OCI-LY7 (cell line): ENCODE results near the gene MACIR. TPM values are rescaled to one million over a fixed set of nuclear protein-coding genes. Genes with fewer than 3 reads are reported as not detected.

Experiments used
- BruUV-seq: library from RNA; stranded (reverse); fragments of 400-500 nt; replicated peaks from 2 replicates; lab custom pipeline; 2021; lab: Mats Ljungman, UMichigan
- CTCF ChIA-PET: fragments of 300-600 bp; sonication (Branson Sonifier 250); formaldehyde crosslinking; loops from one replicate; lab custom pipeline; 2022; ENCODE audit warnings: antibody characterized with exemption; ENCODE audit not compliant: unreplicated experiment; lab: Charles Lee
- POLR2A ChIA-PET: fragments of 300-600 bp; sonication (Branson Sonifier 250); formaldehyde crosslinking; loops from one replicate; lab custom pipeline; 2022; ENCODE audit warnings: antibody characterized with exemption; lab: Charles Lee
- DNase-seq: peaks from one replicate; pipeline ENCODE4 v3.0.0-alpha.2; 2015; ENCODE audit warnings: low spot score
- H2AFZ ChIP-seq: fragments of 200-600 bp; sonication (generic), shearing (Covaris generic); 2 replicates; pipeline ENCODE4 v1.6.1; 2014; ENCODE audit warnings: mild to moderate bottlenecking, antibody characterized with exemption, low read length, moderate library complexity
- H3K27ac ChIP-seq: fragments of 200-600 bp; sonication (generic); 2 replicates; pipeline ENCODE4 v1.5.1; 2014; ENCODE audit warnings: mixed run types, low read depth, mild to moderate bottlenecking, moderate library complexity, low read length, inconsistent platforms; ENCODE audit not compliant: poor library complexity, severe bottlenecking
- H3K36me3 ChIP-seq: fragments of 200-600 bp; sonication (generic); 2 replicates; pipeline ENCODE4 v1.6.1; 2014; ENCODE audit warnings: mild to moderate bottlenecking, antibody characterized with exemption, low read length, moderate library complexity, mixed read lengths; ENCODE audit not compliant: insufficient read depth
- H3K4me1 ChIP-seq: fragments of 200-600 bp; sonication (generic); 2 replicates; pipeline ENCODE4 v1.5.1; 2014; ENCODE audit warnings: mild to moderate bottlenecking, low read length; ENCODE audit not compliant: insufficient read depth, poor library complexity, severe bottlenecking
- H3K4me2 ChIP-seq: fragments of 200-600 bp; sonication (generic); 2 replicates; pipeline ENCODE4 v1.6.1; 2014; ENCODE audit warnings: mild to moderate bottlenecking, low read length
- H3K4me3 ChIP-seq: fragments of 200-600 bp; sonication (generic); 2 replicates; pipeline ENCODE4 v1.5.1; 2014; ENCODE audit warnings: mild to moderate bottlenecking, low read depth, low read length; ENCODE audit not compliant: poor library complexity, severe bottlenecking
- H3K79me2 ChIP-seq: fragments of 200-600 bp; sonication (generic); 2 replicates; pipeline ENCODE4 v1.6.1; 2016; ENCODE audit warnings: low read depth, mild to moderate bottlenecking, low read length, moderate library complexity, mixed read lengths; ENCODE audit not compliant: insufficient read depth
- H3K9me2 ChIP-seq: fragments of 200-600 bp; sonication (generic); 2 replicates; pipeline ENCODE4 v1.6.1; 2016; ENCODE audit warnings: mild to moderate bottlenecking, low read length, mixed read lengths; ENCODE audit not compliant: insufficient read depth
- H3K9me3 ChIP-seq: fragments of 200-600 bp; sonication (generic); 2 replicates; pipeline ENCODE4 v1.6.1; 2014; ENCODE audit warnings: mild to moderate bottlenecking, mixed run types, low read length, mixed read lengths
- H4K20me1 ChIP-seq: fragments of 200-600 bp; sonication (generic); 2 replicates; pipeline ENCODE4 v1.6.1; 2014; ENCODE audit warnings: mild to moderate bottlenecking, antibody characterized with exemption, low read length, moderate library complexity, mixed read lengths; ENCODE audit not compliant: insufficient read depth
- CTCF ChIP-seq: fragments of 200-600 bp; sonication (generic); conservative IDR thresholded peaks from 2 replicates; pipeline ENCODE4 v1.5.1; 2014; ENCODE audit warnings: mild to moderate bottlenecking, antibody characterized with exemption, low read length, moderate library complexity, mixed read lengths
- EZH2phosphoT487 ChIP-seq: fragments of 200-600 bp; sonication (generic); IDR thresholded peaks from 2 replicates; pipeline ENCODE4 v1.6.1; 2018; ENCODE audit warnings: low read depth, borderline replicate concordance, mild to moderate bottlenecking, mixed run types, antibody characterized with exemption, low read length, moderate library complexity, mixed read lengths
- intact Hi-C: fragments of 100-400 bp; cut with micrococcal nuclease; formaldehyde crosslinking; loops from one replicate; pipeline ENCODE4 v1.10.0; 2022; ENCODE audit not compliant: unreplicated experiment
- total RNA-seq, 2 experiments: library from RNA; depleted of rRNA in 1 of 2; stranded (reverse); fragments of >200 nt in 1 of 2; shearing (Covaris generic) in 1 of 2; gene quantifications; 2 replicates each; pipeline ENCODE4 v1.2.3, GENCODE V29; 2014 to 2022

Gene MACIR
- total RNA-seq, 2 experiments from 2014 or later, result 10.9 to 11.7 TPM

GRCh38 chr5:103210952-103211351 lies 47.6 kb upstream of the MACIR start:
- H2AFZ ChIP-seq, result no peak overlapping the region
- DNase-seq, result no peak
- intact Hi-C loops, result no loop called here
- POLR2A ChIA-PET, result interaction anchor here (0.6 to 1.5 kb wide), 2 partner anchors 8 to 52 kb away, joined by 4 read pairs; no protein-coding TSS in a partner anchor
- no peaks in the 10 kb centered on the region for H3K4me1 ChIP-seq
- no peak for TF ChIP-seq EZH2phosphoT487
- BruUV-seq, result no TSS peak
- no peaks in the 10 kb centered on the region for H3K79me2 ChIP-seq
- H3K36me3 ChIP-seq, result peaks cover 6% of the 10 kb centered on the region; the same call in 1 of the 2 replicates
- no peak overlapping the region for H3K4me3 ChIP-seq
- H3K4me2 ChIP-seq, result no peak overlapping the region
- CTCF ChIA-PET, result no interaction called here
- no peaks in the 10 kb centered on the region for H3K9me3 ChIP-seq
- no peaks in the 10 kb centered on the region for H4K20me1 ChIP-seq
- no peak overlapping the region for H3K27ac ChIP-seq
- H3K9me2 ChIP-seq, result no peaks in the 10 kb centered on the region

DNA sequence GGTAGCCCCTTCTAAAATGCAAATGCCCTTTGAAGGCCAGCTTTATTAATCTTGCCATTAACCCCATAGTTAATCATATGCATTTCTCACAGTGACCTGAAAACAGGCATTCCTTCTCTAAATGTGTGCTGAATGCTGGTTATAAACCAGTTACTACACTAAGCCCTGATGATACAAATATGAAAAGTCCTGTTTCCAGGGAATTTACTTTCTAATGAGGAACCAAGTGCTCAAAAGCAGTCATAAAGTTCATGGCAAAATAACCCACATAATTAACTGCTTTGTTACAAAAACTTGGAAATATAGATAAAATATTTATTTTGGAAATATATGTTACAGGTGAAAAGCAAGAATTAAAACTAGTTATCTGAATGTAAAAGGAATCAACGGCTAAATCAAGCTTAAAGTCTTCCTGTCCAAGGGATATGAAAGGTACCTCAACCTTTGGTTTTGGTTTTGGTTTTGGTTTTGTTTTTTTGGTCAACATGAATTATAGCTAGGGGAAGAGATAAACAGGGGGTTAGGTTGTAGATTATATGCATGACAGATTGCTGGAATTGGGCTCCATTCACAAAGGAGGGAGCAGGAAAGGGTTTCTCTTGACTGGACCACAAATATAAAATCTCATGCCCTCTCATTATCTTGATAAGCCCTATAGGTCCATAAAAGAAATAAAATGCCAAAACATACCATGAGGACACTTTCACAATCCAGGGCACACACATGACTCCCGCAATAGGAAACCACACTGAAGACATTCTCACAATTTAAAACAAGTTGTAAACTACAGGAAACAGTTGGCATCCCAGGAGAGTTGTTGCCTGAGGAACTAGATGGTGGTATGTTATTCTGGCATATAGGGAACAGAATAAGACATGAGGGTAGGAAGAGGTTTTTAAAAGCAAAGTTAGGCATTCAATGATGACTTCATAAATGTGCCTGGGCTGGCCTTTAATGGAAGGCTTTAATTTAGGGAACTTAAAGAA lies 46.7 kb upstream of the MACIR start:
- H3K4me3 ChIP-seq, result no peak overlapping the region
- ChIA-PET POLR2A (interaction anchor here (0.6 to 1.5 kb wide), 3 partner anchors 9 to 51 kb away, joined by 4 to 5 read pairs (median 4); no protein-coding TSS in a partner anchor), CTCF (no interaction called here)
- no peak overlapping the region for H3K4me2 ChIP-seq
- H3K9me3 ChIP-seq, result no peaks in the 10 kb centered on the region
- intact Hi-C loops, result no loop called here
- H2AFZ ChIP-seq, result no peak overlapping the region
- H3K27ac ChIP-seq, result no peak overlapping the region
- H3K36me3 ChIP-seq, result peaks cover under 1% of the 10 kb centered on the region; the same call in 1 of the 2 replicates
- no TSS peak for BruUV-seq
- TF ChIP-seq EZH2phosphoT487 (no peak), CTCF (no peak)
- H3K9me2 ChIP-seq, result no peaks in the 10 kb centered on the region
- no peaks in the 10 kb centered on the region for H3K4me1 ChIP-seq
- no peaks in the 10 kb centered on the region for H3K79me2 ChIP-seq
- no peaks in the 10 kb centered on the region for H4K20me1 ChIP-seq
- no peak for DNase-seq

DNA sequence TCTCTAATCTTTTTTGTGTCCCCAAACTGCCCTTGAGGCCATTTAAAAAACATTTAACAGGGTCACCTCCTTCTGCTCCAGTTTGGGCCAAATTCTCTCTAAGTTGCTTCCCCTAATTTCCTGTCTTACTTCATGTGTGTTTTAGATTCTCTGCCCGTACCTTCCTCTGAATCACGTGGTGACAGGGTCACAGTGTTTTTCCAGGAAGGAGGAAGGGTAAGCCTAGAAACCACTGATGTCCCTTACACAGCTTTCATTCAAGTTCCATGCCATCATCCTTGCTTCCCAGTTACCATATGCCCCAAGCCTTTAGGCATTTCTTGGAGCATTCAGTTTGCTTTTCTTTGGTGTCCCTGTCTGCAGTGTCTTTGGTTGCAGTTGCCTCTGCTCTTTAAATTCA lies 42.4 kb upstream of the MACIR start:
- TF ChIP-seq EZH2phosphoT487 (no peak), CTCF (no peak)
- ChIA-PET POLR2A (interaction anchor here (0.6 to 1.5 kb wide), 4 partner anchors 12 to 68 kb away, joined by 3 to 4 read pairs (median 4); no protein-coding TSS in a partner anchor), CTCF (no interaction called here)
- Histone ChIP-seq H3K9me3 (no peaks in the 10 kb centered on the region), H3K4me1 (no peaks in the 10 kb centered on the region), H2AFZ (no peak overlapping the region), H3K36me3 (no peaks in the 10 kb centered on the region), H4K20me1 (no peaks in the 10 kb centered on the region), H3K4me3 (no peak overlapping the region), H3K27ac (no peak overlapping the region), H3K79me2 (no peaks in the 10 kb centered on the region), H3K4me2 (no peak overlapping the region), H3K9me2 (no peaks in the 10 kb centered on the region)
- intact Hi-C loops, result no loop called here
- DNase-seq, result no peak
- no TSS peak for BruUV-seq
